Measurements from ENCODE around the gene SLF2. TPM values are rescaled to one million over a fixed set of nuclear protein-coding genes. Genes with fewer than 3 reads are reported as not detected.
A peak's percentile ranks its signal among the peaks of the same experiment; 100 is the strongest.

Gene SLF2
- total and polyA plus RNA-seq, 12 donors: 4.8 to 23.6 (median 18.3) TPM

GRCh38 chr10:100998183-100998990, 85.6 kb downstream of the SLF2 start:
- Histone ChIP-seq H3K4me1 (peaks cover 16 to 59% (median 51%) of the 10 kb centered on the region in 9 donors), H3K27me3 (no peaks in the 10 kb centered on the region), H3K4me3 (peak overlapping the region; percentile 61 to 93 (median 85)), H3K36me3 (peaks cover 0 to 18% (median 8%) of the 10 kb centered on the region in 9 donors), H3K9me3 (no peaks in the 10 kb centered on the region), H3K27ac (peak overlapping the region; percentile 98 to 100 (median 100))
- ATAC-seq (peak; percentile 50 to 81 (median 72)), DNase-seq (peak; percentile 86 to 90)
- TF ChIP-seq, protein P1, sequence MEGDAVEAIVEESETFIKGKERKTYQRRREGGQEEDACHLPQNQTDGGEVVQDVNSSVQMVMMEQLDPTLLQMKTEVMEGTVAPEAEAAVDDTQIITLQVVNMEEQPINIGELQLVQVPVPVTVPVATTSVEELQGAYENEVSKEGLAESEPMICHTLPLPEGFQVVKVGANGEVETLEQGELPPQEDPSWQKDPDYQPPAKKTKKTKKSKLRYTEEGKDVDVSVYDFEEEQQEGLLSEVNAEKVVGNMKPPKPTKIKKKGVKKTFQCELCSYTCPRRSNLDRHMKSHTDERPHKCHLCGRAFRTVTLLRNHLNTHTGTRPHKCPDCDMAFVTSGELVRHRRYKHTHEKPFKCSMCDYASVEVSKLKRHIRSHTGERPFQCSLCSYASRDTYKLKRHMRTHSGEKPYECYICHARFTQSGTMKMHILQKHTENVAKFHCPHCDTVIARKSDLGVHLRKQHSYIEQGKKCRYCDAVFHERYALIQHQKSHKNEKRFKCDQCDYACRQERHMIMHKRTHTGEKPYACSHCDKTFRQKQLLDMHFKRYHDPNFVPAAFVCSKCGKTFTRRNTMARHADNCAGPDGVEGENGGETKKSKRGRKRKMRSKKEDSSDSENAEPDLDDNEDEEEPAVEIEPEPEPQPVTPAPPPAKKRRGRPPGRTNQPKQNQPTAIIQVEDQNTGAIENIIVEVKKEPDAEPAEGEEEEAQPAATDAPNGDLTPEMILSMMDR (IDR thresholded peaks at IDR 0.05): no peak
- intact Hi-C loops (cut with DNase I): loop anchor here in 4 of 10 donors (1.0 to 10.0 kb wide), 5 partner anchors 14 to 66 kb away; partner anchors contain the start of genes KAZALD1 (in 2 of the 4), PDZD7 (in 1 of the 4) and SFXN3 (in 1 of the 4)
- 1% methylated on average over 25 of the region's 25 CpGs for WGBS, 2 donors

GRCh38 chr10:100998991-100999741, 86.4 kb downstream of the SLF2 start:
- intact Hi-C loops (cut with DNase I): loop anchor here in 4 of 10 donors (1.0 to 10.0 kb wide), 5 partner anchors 14 to 66 kb away; partner anchors contain the start of genes KAZALD1 (in 2 of the 4), PDZD7 (in 1 of the 4) and SFXN3 (in 1 of the 4)
- Histone ChIP-seq H3K9me3 (no peaks in the 10 kb centered on the region), H3K36me3 (peaks cover 0 to 20% (median 15%) of the 10 kb centered on the region in 9 donors), H3K27ac (peak overlapping the region; percentile 98 to 100 (median 100)), H3K4me3 (peak overlapping the region; percentile 61 to 93 (median 85)), H3K4me1 (peaks cover 16 to 67% (median 58%) of the 10 kb centered on the region in 9 donors), H3K27me3 (no peaks in the 10 kb centered on the region)
- peak; percentile 62 to 79 (median 72) for ATAC-seq
- 0 to 1% methylated on average over 74 to 83 of the region's 83 CpGs for WGBS, 2 donors
- peak; percentile 84 to 88 for DNase-seq
- TF ChIP-seq, protein P1 (IDR thresholded peaks at IDR 0.05): peak; percentile 94 to 99 (median 97)

- H3K4me3 ChIP-seq: peak within 1 kb of the TSS; percentile 64 to 93 (median 85)
- 0 to 2% methylated on average over 36 to 44 of the region's 44 CpGs for WGBS, 2 donors
- H3K4me1 ChIP-seq: peaks cover 16 to 73% (median 61%) of the 10 kb centered on the region in 9 donors
- peaks cover 0 to 25% (median 19%) of the 10 kb centered on the region in 9 donors for H3K36me3 ChIP-seq
- ATAC-seq (no peak), DNase-seq (no peak)
- TF ChIP-seq, protein P1 (IDR thresholded peaks at IDR 0.05): no peak
- intact Hi-C loops (cut with DNase I): loop anchor here in 4 of 10 donors (2.0 to 10.0 kb wide), 4 partner anchors 13 to 65 kb away; partner anchors contain the start of genes KAZALD1 (in 2 of the 4), PDZD7 (in 1 of the 4) and SFXN3 (in 1 of the 4)
- H3K27ac ChIP-seq: peak within 1 kb of the TSS; percentile 98 to 100 (median 100)
- H3K9me3 ChIP-seq: no peaks in the 10 kb centered on the region
- H3K27me3 ChIP-seq: no peaks in the 10 kb centered on the region
These were observed 87.0 kb downstream of the SLF2 start, which contains the start of gene LZTS2 for GRCh38 chr10:100999742-101000126. LZTS2 (plus strand) TSS chr10:100999808; CDS start chr10:101002539, 2,731 bp downstream.

Measured in heart right ventricle (tissue), 16 donors.